ENCODE measurements around the gene ATP6V1G2. TPM values are rescaled to one million over a fixed set of nuclear protein-coding genes. Genes with fewer than 3 reads are reported as not detected.

ATP6V1G2 gene
- total and polyA plus RNA-seq, 2 of the 4 experiments (the other 2 are of a cell fraction) = 1.4 to 6.5 TPM

- Histone ChIP-seq H3K9me3 (ENCODE audit: control insufficient read depth, insufficient read depth, low read length) (no peaks in the 10 kb centered on the region), H3K23ac (ENCODE audit: low read depth, low read length) (peak overlapping the region; percentile 99), H3K27ac (ENCODE audit: insufficient read depth, low read length) (peak overlapping the region; percentile 83), H2BK120ac (ENCODE audit: low read depth, low read length) (peak overlapping the region; percentile 73), H4K91ac (ENCODE audit: insufficient read depth, low read depth, low read length) (peak overlapping the region; percentile 99), H4K5ac (ENCODE audit: low read depth, low read length) (peak overlapping the region; percentile 87), H3K79me1 (ENCODE audit: low read depth in 1 of 2, low read length in 2 of 2) (peaks cover 14 to 54% of the 10 kb centered on the region in 2 experiments), H2BK20ac (ENCODE audit: low read depth, low read length) (peak overlapping the region; percentile 36; the same call in 1 of the 2 replicates), H2AK5ac (ENCODE audit: low read depth, low read length) (peak overlapping the region; percentile 99), H3K14ac (replicated peaks; ENCODE audit: low read depth, low read length) (peak overlapping the region; percentile 100), H2AK9ac (replicated peaks; ENCODE audit: low read depth, low read length, poor library complexity) (peak overlapping the region; percentile 98), H3K9ac (ENCODE audit: low read depth, low read length) (peak overlapping the region; percentile 99), H2AFZ (replicated peaks; ENCODE audit: low read length, poor library complexity) (peak overlapping the region; percentile 93), H4K20me1 (ENCODE audit: insufficient read depth, low read length) (peaks cover 56% of the 10 kb centered on the region), H3K4me2 (ENCODE audit: low read depth, low read length) (peak overlapping the region; percentile 85), H2BK5ac (ENCODE audit: low read depth, low read length, poor library complexity, severe bottlenecking) (peak overlapping the region; percentile 99), H3K4me3 (ENCODE audit: insufficient read depth, low read depth, low read length) (peak overlapping the region; percentile 72), H2BK15ac (ENCODE audit: low read depth, low read length) (peak overlapping the region; percentile 35; the same call in 1 of the 3 replicates), H3K27me3 (ENCODE audit: control insufficient read depth, insufficient read depth, low read length) (no peaks in the 10 kb centered on the region), H3K18ac (ENCODE audit: low read depth, low read length) (peak overlapping the region; percentile 69), H3K36me3 (ENCODE audit: control insufficient read depth, insufficient read depth, low read length) (peaks cover 32% of the 10 kb centered on the region), H3K56ac (ENCODE audit: extremely low read depth, insufficient read depth, low read length) (peak overlapping the region; percentile 99), H3K4ac (ENCODE audit: low read depth, low read length) (peak overlapping the region; percentile 96), H4K8ac (ENCODE audit: low read depth in 2 of 2, low read length in 2 of 2) (peak overlapping the region; percentile 87 to 99), H3K9me1 (ENCODE audit: insufficient read depth, low read length) (0 out of 2 replicates have a peak, but pooled peaks cover 6% of the 10 kb centered on the region), H3K4me1 (ENCODE audit: control insufficient read depth, insufficient read depth, low read length) (peaks cover 10% of the 10 kb centered on the region)
- dilution Hi-C loops (cut with HindIII; ENCODE audit: low sequenced_read_pairs, unreplicated experiment) (no loop called here), in situ Hi-C loops (cut with MboI; ENCODE audit: low sequenced_read_pairs) (loop anchor here (5.0 to 10.0 kb wide), 2 partner anchors 49 to 294 kb away; no protein-coding TSS in a partner anchor), intact Hi-C loops (cut with micrococcal nuclease) (loop anchor here (1.0 kb wide), 1 partner anchor 48 kb away; no protein-coding TSS in a partner anchor)
- ChIA-PET POLR2A (ENCODE audit: unreplicated experiment) (interaction anchor here (0.6 to 1.0 kb wide), 4 partner anchors 45 to 1428 kb away, joined by 3 to 4 read pairs (median 4); partner anchors contain the start of gene C6orf47), CTCF (interaction anchor here (0.6 to 1.5 kb wide), 4 partner anchors 9 to 58 kb away, joined by 3 to 6 read pairs (median 3); no protein-coding TSS in a partner anchor)
- peak; percentile 50 for DNase-seq
- ATAC-seq (ENCODE audit: low read depth) = peak; percentile 25; the same call in 1 of the 2 replicates
- TF ChIP-seq POLR2A (IDR thresholded peaks at IDR 0.05; ENCODE audit: low read depth, low read length) (no peak), RAD21 (IDR thresholded peaks at IDR 0.05; ENCODE audit: low read length) (0 out of 2 replicates have a peak, but pooled peaks have one; percentile 4), CHD1 (IDR thresholded peaks at IDR 0.05; ENCODE audit: low read depth, low read length) (0 out of 2 replicates have a peak, but pooled peaks have one; percentile 22), BHLHE40 (IDR thresholded peaks at IDR 0.05; ENCODE audit: low read depth, low read length) (no peak), SMC3 (IDR thresholded peaks at IDR 0.05; ENCODE audit: low read depth, low read length) (no peak), CEBPB (IDR thresholded peaks at IDR 0.05; ENCODE audit: low read depth, low read length) (peak; percentile 68)
- TF ChIP-seq, protein P1, sequence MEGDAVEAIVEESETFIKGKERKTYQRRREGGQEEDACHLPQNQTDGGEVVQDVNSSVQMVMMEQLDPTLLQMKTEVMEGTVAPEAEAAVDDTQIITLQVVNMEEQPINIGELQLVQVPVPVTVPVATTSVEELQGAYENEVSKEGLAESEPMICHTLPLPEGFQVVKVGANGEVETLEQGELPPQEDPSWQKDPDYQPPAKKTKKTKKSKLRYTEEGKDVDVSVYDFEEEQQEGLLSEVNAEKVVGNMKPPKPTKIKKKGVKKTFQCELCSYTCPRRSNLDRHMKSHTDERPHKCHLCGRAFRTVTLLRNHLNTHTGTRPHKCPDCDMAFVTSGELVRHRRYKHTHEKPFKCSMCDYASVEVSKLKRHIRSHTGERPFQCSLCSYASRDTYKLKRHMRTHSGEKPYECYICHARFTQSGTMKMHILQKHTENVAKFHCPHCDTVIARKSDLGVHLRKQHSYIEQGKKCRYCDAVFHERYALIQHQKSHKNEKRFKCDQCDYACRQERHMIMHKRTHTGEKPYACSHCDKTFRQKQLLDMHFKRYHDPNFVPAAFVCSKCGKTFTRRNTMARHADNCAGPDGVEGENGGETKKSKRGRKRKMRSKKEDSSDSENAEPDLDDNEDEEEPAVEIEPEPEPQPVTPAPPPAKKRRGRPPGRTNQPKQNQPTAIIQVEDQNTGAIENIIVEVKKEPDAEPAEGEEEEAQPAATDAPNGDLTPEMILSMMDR (conservative IDR thresholded peaks at IDR 0.05; ENCODE audit: low read depth, low read length) = no peak
- 0% methylated on average over 2 of the region's 21 CpGs; no CpG with 5 or more reads in 1 of the 2 experiments for whole genome bisulfite sequencing, 2 experiments (ENCODE audit: extremely low coverage in 2 of 2, insufficient read length in 1 of 2)
- BruUV-seq (replicated peaks) = TSS peak; percentile 86
Observed at GRCh38 chr6:31541059-31541657, 5.2 kb downstream of the ATP6V1G2 start.
